H9 (cell line): ENCODE data around the gene LCMT1. TPM values are rescaled to one million over a fixed set of nuclear protein-coding genes. Genes with fewer than 3 reads are reported as not detected.
A peak's percentile ranks its signal among the peaks of the same experiment; 100 is the strongest.

Experiments used
- DNase-seq: peaks from one replicate; pipeline ENCODE4 v3.0.0-alpha.2; 2017
- H2AFZ ChIP-seq: one replicate; pipeline ENCODE4 v1.6.1; 2013; ENCODE audit warnings: mild to moderate bottlenecking, low read length, control low read depth, moderate library complexity
- H2AK5ac ChIP-seq: 2 replicates; pipeline ENCODE4 v1.6.1; 2013; ENCODE audit warnings: low read length, control low read depth, mixed read lengths; ENCODE audit not compliant: insufficient read length
- H2BK120ac ChIP-seq: one replicate; pipeline ENCODE4 v1.6.1; 2013; ENCODE audit warnings: low read depth, mild to moderate bottlenecking, low read length, control low read depth, inconsistent platforms; ENCODE audit not compliant: poor library complexity, severe bottlenecking
- H2BK12ac ChIP-seq: 2 replicates; pipeline ENCODE4 v1.6.1; 2013; ENCODE audit warnings: low read length, control low read depth, mixed read lengths, low read depth; ENCODE audit not compliant: insufficient read length
- H2BK15ac ChIP-seq: 2 replicates; pipeline ENCODE4 v1.6.1; 2013; ENCODE audit warnings: low read depth, low read length, control low read depth
- H2BK20ac ChIP-seq: one replicate; pipeline ENCODE4 v1.6.1; 2013; ENCODE audit warnings: low read depth, mild to moderate bottlenecking, low read length, control low read depth, inconsistent platforms; ENCODE audit not compliant: poor library complexity, severe bottlenecking
- H2BK5ac ChIP-seq: 2 replicates; pipeline ENCODE4 v1.6.1; 2013; ENCODE audit warnings: low read length, control low read depth, mixed read lengths; ENCODE audit not compliant: insufficient read length
- H3K14ac ChIP-seq: 2 replicates; pipeline ENCODE4 v1.6.1; 2013; ENCODE audit warnings: low read length, control low read depth; ENCODE audit not compliant: insufficient read depth
- H3K18ac ChIP-seq: 2 replicates; pipeline ENCODE4 v1.6.1; 2013; ENCODE audit warnings: low read depth, mild to moderate bottlenecking, mixed read lengths, low read length, control low read depth; ENCODE audit not compliant: insufficient read length
- H3K23ac ChIP-seq: 2 replicates; pipeline ENCODE4 v1.6.1; 2013; ENCODE audit warnings: low read length, control low read depth, mixed read lengths, low read depth; ENCODE audit not compliant: insufficient read length
- H3K23me2 ChIP-seq: 2 replicates; pipeline ENCODE4 v1.6.1; 2013; ENCODE audit warnings: low read depth, mild to moderate bottlenecking, mixed read lengths, low read length, control low read depth; ENCODE audit not compliant: insufficient read length, poor library complexity, severe bottlenecking
- H3K27ac ChIP-seq: 2 replicates; pipeline ENCODE4 v1.5.1; 2013; ENCODE audit warnings: low read length, control low read depth, mixed read lengths, low read depth; ENCODE audit not compliant: insufficient read length
- H3K27me3 ChIP-seq: 2 replicates; pipeline ENCODE4 v1.6.1; 2013; ENCODE audit warnings: low read length, control low read depth, inconsistent platforms; ENCODE audit not compliant: insufficient read depth
- H3K4ac ChIP-seq: 2 replicates; pipeline ENCODE4 v1.6.1; 2013; ENCODE audit warnings: low read depth, mild to moderate bottlenecking, control low read depth, inconsistent platforms, low read length, moderate library complexity
- H3K4me1 ChIP-seq: 2 replicates; pipeline ENCODE4 v1.6.1; 2013; ENCODE audit warnings: low read length, control low read depth, inconsistent platforms; ENCODE audit not compliant: insufficient read depth
- H3K4me2 ChIP-seq: 2 replicates; pipeline ENCODE4 v1.6.1; 2013; ENCODE audit warnings: low read length, control low read depth, mixed read lengths; ENCODE audit not compliant: insufficient read length, insufficient read depth
- H3K56ac ChIP-seq: 2 replicates; pipeline ENCODE4 v1.6.1; 2013; ENCODE audit warnings: low read depth, mild to moderate bottlenecking, mixed read lengths, low read length, control low read depth; ENCODE audit not compliant: insufficient read length
- H3K79me1 ChIP-seq: 2 replicates; pipeline ENCODE4 v1.6.1; 2013; ENCODE audit warnings: low read depth, mild to moderate bottlenecking, moderate library complexity, low read length, control low read depth, inconsistent platforms; ENCODE audit not compliant: insufficient read depth, poor library complexity, severe bottlenecking
- H3K79me2 ChIP-seq: 2 replicates; pipeline ENCODE4 v1.6.1; 2013; ENCODE audit warnings: low read length, control low read depth, inconsistent platforms; ENCODE audit not compliant: insufficient read depth
- H3K9ac ChIP-seq: 2 replicates; pipeline ENCODE4 v1.6.1; 2013; ENCODE audit warnings: low read length, control low read depth, mixed read lengths; ENCODE audit not compliant: insufficient read length; ENCODE audit errors: extremely low read depth
- H3K9me3 ChIP-seq: one replicate; pipeline ENCODE4 v1.6.1; 2013; ENCODE audit warnings: low read depth, low read length, inconsistent platforms; ENCODE audit not compliant: control insufficient read depth
- H3T11ph ChIP-seq: one replicate; pipeline ENCODE4 v1.6.1; 2013; ENCODE audit warnings: mild to moderate bottlenecking, low read length, control low read depth, inconsistent platforms
- H4K20me1 ChIP-seq: one replicate; pipeline ENCODE4 v1.6.1; 2013; ENCODE audit not compliant: control insufficient read depth, insufficient read length, insufficient read depth
- H4K5ac ChIP-seq: 2 replicates; pipeline ENCODE4 v1.6.1; 2013; ENCODE audit warnings: low read depth, mild to moderate bottlenecking, mixed read lengths, low read length, control low read depth; ENCODE audit not compliant: insufficient read length
- H4K8ac ChIP-seq: replicated peaks from 2 replicates; pipeline ENCODE4 v1.6.1; 2013; ENCODE audit warnings: low read length, control low read depth, mixed read lengths, low read depth; ENCODE audit not compliant: insufficient read length
- H4K91ac ChIP-seq: 2 replicates; pipeline ENCODE4 v1.6.1; 2013; ENCODE audit warnings: low read depth, mild to moderate bottlenecking, moderate library complexity, mixed read lengths, low read length, control low read depth; ENCODE audit not compliant: insufficient read length
- H3K27ac Mint-ChIP-seq, 3 experiments: 2 replicates in 2 of 3; 3 replicates in 1 of 3; pipeline ENCODE4 v1.8.0; 2020 to 2021; ENCODE audit warnings: mixed read lengths in 3 of 3, mild to moderate bottlenecking in 1 of 3, moderate library complexity in 1 of 3
- H3K27me3 Mint-ChIP-seq: 2 replicates; pipeline ENCODE4 v1.8.0; 2021; ENCODE audit warnings: low read depth, mild to moderate bottlenecking, moderate library complexity, mixed read lengths
- H3K36me3 Mint-ChIP-seq, 3 experiments: 2 replicates in 2 of 3; 3 replicates in 1 of 3; pipeline ENCODE4 v1.8.0; 2020 to 2021; ENCODE audit warnings: low read depth in 3 of 3, mixed read lengths in 3 of 3; ENCODE audit not compliant: insufficient read depth in 1 of 3
- H3K4me1 Mint-ChIP-seq, 2 experiments: 2 replicates each; pipeline ENCODE4 v1.8.0; 2020; ENCODE audit warnings: mixed read lengths in 2 of 2
- H3K4me3 Mint-ChIP-seq, 2 experiments: 2 replicates in 1 of 2; 3 replicates in 1 of 2; pipeline ENCODE4 v1.8.0; 2020 to 2021; ENCODE audit warnings: mild to moderate bottlenecking in 2 of 2, mixed read lengths in 2 of 2, moderate library complexity in 1 of 2
- H3K9me3 Mint-ChIP-seq, 2 experiments: 2 replicates in 1 of 2; 3 replicates in 1 of 2; pipeline ENCODE4 v1.8.0; 2020; ENCODE audit warnings: mild to moderate bottlenecking in 2 of 2, mixed read lengths in 2 of 2, moderate library complexity in 1 of 2
- CTCF ChIP-seq: fragments of 200-600 bp; sonication (generic); conservative IDR thresholded peaks from 3 replicates; pipeline ENCODE4 v1.8.0; 2021; ENCODE audit warnings: antibody characterized with exemption, mild to moderate bottlenecking
- WGBS: extraction: QIAGEN DNeasy Blood & Tissue Kit; methylation state at CpG from one replicate; pipeline ENCODE4 v1.1.7; 2013; ENCODE audit warnings: missing lambda C conversion rate, low lambda C conversion rate, mixed read lengths; ENCODE audit not compliant: insufficient read length; ENCODE audit errors: extremely low coverage; 5-methylcytosine and 5-hydroxymethylcytosine counted together
- total RNA-seq: library from RNA; stranded (reverse); gene quantifications from 2 replicates; pipeline ENCODE4 v1.2.1, GENCODE V29; 2021

Gene LCMT1
- total RNA-seq, 1 experiment from 2014 or later: 81.2 TPM

GRCh38 chr16:25114121-25114520 lies 2.6 kb downstream of the LCMT1 start:
- Mint-ChIP-seq H3K27me3 (no peaks in the 10 kb centered on the region; the same call in 1 of the 2 replicates), H3K9me3 (no peaks in the 10 kb centered on the region), H3K36me3 (peaks cover 0 to 36% (median 17%) of the 10 kb centered on the region in 3 experiments; a peak in 5 of 7 replicates), H3K4me1 (peaks cover 8 to 14% of the 10 kb centered on the region in 2 experiments; a peak in 3 of 4 replicates), H3K27ac (no peak overlapping the region), H3K4me3 (peak overlapping the region; percentile 7 to 28; a peak in 1 of 5 replicates)
- Histone ChIP-seq H2AFZ (no peak overlapping the region), H3K23me2 (peaks cover 10% of the 10 kb centered on the region), H3K27me3 (no peaks in the 10 kb centered on the region), H3K18ac (no peak overlapping the region), H3K4ac (no peak overlapping the region), H3K4me2 (no peak overlapping the region), H2BK20ac (no peak overlapping the region), H3K4me1 (0 out of 2 replicates have a peak, but pooled peaks cover 2% of the 10 kb centered on the region), H2AK5ac (no peak overlapping the region), H3K27ac (no peak overlapping the region), H2BK5ac (no peak overlapping the region), H3K9me3 (no peaks in the 10 kb centered on the region), H2BK120ac (no peak overlapping the region), H3K9ac (no peak overlapping the region), H3K23ac (no peak overlapping the region), H4K91ac (no peak overlapping the region), H3K56ac (no peak overlapping the region), H3K14ac (no peak overlapping the region), H3K79me1 (peaks cover 9% of the 10 kb centered on the region), H4K20me1 (no peaks in the 10 kb centered on the region), H4K8ac (no peak overlapping the region), H4K5ac (no peak overlapping the region), H3K79me2 (peaks cover 26% of the 10 kb centered on the region; the same call in 1 of the 2 replicates), H2BK12ac (no peak overlapping the region), H3T11ph (no peak overlapping the region), H2BK15ac (no peak overlapping the region)
- TF ChIP-seq CTCF: no peak
- WGBS: no CpG with 5 or more reads among the region's 1 CpG
- no peak for DNase-seq
